Fibroblast of mammary gland (primary cell): ENCODE measurements around the gene VEPH1.

ENCODE experiments used
- DNase-seq: peaks from one replicate; pipeline ENCODE4 v3.0.0-alpha.2; 2010; ENCODE audit warnings: low read depth
- H3K4me3 ChIP-seq: 2 replicates; pipeline ENCODE4 v1.5.1; 2011; ENCODE audit warnings: low read depth, mild to moderate bottlenecking, low read length, moderate library complexity; ENCODE audit not compliant: control insufficient read depth
- CTCF ChIP-seq: conservative IDR thresholded peaks from 2 replicates; pipeline ENCODE4 v1.5.1; 2011; ENCODE audit warnings: low read depth, low read length, inconsistent platforms; ENCODE audit not compliant: control insufficient read depth, insufficient read depth

The VEPH1 gene

GRCh38 chr3:157390713-157391515 is 112.3 kb downstream of the VEPH1 start:
- no peak for TF ChIP-seq CTCF
- no peak overlapping the region for H3K4me3 ChIP-seq
- no peak for DNase-seq

- no peak overlapping the region for H3K4me3 ChIP-seq
- DNase-seq: peak; percentile 30
- TF ChIP-seq CTCF: no peak
Observed at GRCh38 chr3:157388976-157389375, 114.2 kb downstream of the VEPH1 start.

GRCh38 chr3:157387708-157388435 is 115.3 kb downstream of the VEPH1 start:
- H3K4me3 ChIP-seq: no peak overlapping the region
- TF ChIP-seq CTCF: no peak
- DNase-seq: no peak

GRCh38 chr3:157384491-157384890 is 118.7 kb downstream of the VEPH1 start:
- no peak overlapping the region for H3K4me3 ChIP-seq
- no peak for TF ChIP-seq CTCF
- no peak for DNase-seq

GRCh38 chr3:157384031-157384430 is 119.2 kb downstream of the VEPH1 start:
- H3K4me3 ChIP-seq: no peak overlapping the region
- no peak for TF ChIP-seq CTCF
- no peak for DNase-seq

GRCh38 chr3:157381606-157382005 is 121.6 kb downstream of the VEPH1 start:
- no peak for TF ChIP-seq CTCF
- no peak overlapping the region for H3K4me3 ChIP-seq

More at GRCh38 chr3:157381606-157382005, 121.6 kb downstream of the VEPH1 start:
- no peak for DNase-seq
